Vagina (tissue), 2 donors: ENCODE measurements around the gene SNTB2.

Experiments
- CTCF ChIP-seq, 3 experiments: fragments of 450-650 bp in 2 of 3; fragments of 200-600 bp in 1 of 3; sonication (generic) in 1 of 3; IDR thresholded peaks; one replicate each; pipeline ENCODE4 v1.5.1; 2017 to 2019; ENCODE audit warnings: antibody characterized with exemption in 3 of 3, mild to moderate bottlenecking in 2 of 3, moderate library complexity in 2 of 3
- POLR2A ChIP-seq, 2 donors: fragments of 450-650 bp; IDR thresholded peaks; one replicate each; pipeline ENCODE4 v1.6.1; 2017; ENCODE audit warnings: antibody characterized with exemption in 2 of 2, mild to moderate bottlenecking in 2 of 2, moderate library complexity in 2 of 2
- POLR2AphosphoS5 ChIP-seq, 2 donors: sonication (generic); formaldehyde crosslinking; IDR thresholded peaks; one replicate each; pipeline ENCODE4 v1.9.0; 2017; ENCODE audit warnings: antibody characterized with exemption in 2 of 2, mild to moderate bottlenecking in 2 of 2, low read depth in 1 of 2; ENCODE audit not compliant: insufficient read depth in 1 of 2

- TF ChIP-seq POLR2A (IDR thresholded peaks at IDR 0.05) = no peak
- no peak for TF ChIP-seq CTCF (IDR thresholded peaks at IDR 0.05)
- no peak for TF ChIP-seq POLR2AphosphoS5 (IDR thresholded peaks at IDR 0.05; ENCODE audit: insufficient read depth in 1 of 2, low read depth in 1 of 2)
Observed at GRCh38 chr16:69191136-69191535, 4.2 kb downstream of the SNTB2 start.
